Trophoblast cell (in vitro differentiated cells and primary cell): Measurements from ENCODE around the gene ACTR1A.

Experiments used
- DNase-seq, 2 donors: peaks; one replicate each; pipeline ENCODE4 v3.0.0-alpha.2; 2016
- H2AFZ ChIP-seq: 2 replicates; pipeline ENCODE4 v1.6.1; 2013; ENCODE audit warnings: low read length, moderate library complexity, mild to moderate bottlenecking; ENCODE audit not compliant: insufficient read depth, poor library complexity
- H2AK5ac ChIP-seq: 2 replicates; pipeline ENCODE4 v1.6.1; 2013; ENCODE audit warnings: mild to moderate bottlenecking, low read length
- H2BK120ac ChIP-seq: 2 replicates; pipeline ENCODE4 v1.6.1; 2013; ENCODE audit warnings: low read length, mild to moderate bottlenecking, moderate library complexity; ENCODE audit not compliant: insufficient read depth, poor library complexity
- H2BK12ac ChIP-seq: 2 replicates; pipeline ENCODE4 v1.6.1; 2013; ENCODE audit warnings: mild to moderate bottlenecking, low read length, moderate library complexity
- H2BK5ac ChIP-seq: 2 replicates; pipeline ENCODE4 v1.6.1; 2013; ENCODE audit warnings: low read length, low read depth, moderate library complexity, mild to moderate bottlenecking; ENCODE audit not compliant: poor library complexity
- H3K14ac ChIP-seq: 2 replicates; pipeline ENCODE4 v1.6.1; 2013; ENCODE audit warnings: mild to moderate bottlenecking, low read length
- H3K18ac ChIP-seq: 2 replicates; pipeline ENCODE4 v1.6.1; 2013; ENCODE audit warnings: mild to moderate bottlenecking, low read length
- H3K23ac ChIP-seq: 2 replicates; pipeline ENCODE4 v1.6.1; 2013; ENCODE audit warnings: low read length
- H3K27ac ChIP-seq: 2 replicates; pipeline ENCODE4 v1.5.1; 2013; ENCODE audit warnings: low read depth, mild to moderate bottlenecking, inconsistent platforms, low read length, moderate library complexity
- H3K27me3 ChIP-seq: 2 replicates; pipeline ENCODE4 v1.6.1; 2013; ENCODE audit warnings: inconsistent platforms, mild to moderate bottlenecking, low read length, moderate library complexity; ENCODE audit not compliant: insufficient read depth
- H3K36me3 ChIP-seq, 2 experiments: 1 replicate in 1 of 2; 2 replicates in 1 of 2; pipeline ENCODE4 v1.6.1; 2013; ENCODE audit warnings: low read length in 2 of 2, mild to moderate bottlenecking in 2 of 2, moderate library complexity in 1 of 2; ENCODE audit not compliant: insufficient read depth in 2 of 2, control insufficient read depth in 1 of 2
- H3K4ac ChIP-seq: 2 replicates; pipeline ENCODE4 v1.6.1; 2013; ENCODE audit warnings: low read depth, mild to moderate bottlenecking, low read length, moderate library complexity
- H3K4me1 ChIP-seq, 2 experiments: 1 replicate in 1 of 2; 2 replicates in 1 of 2; pipeline ENCODE4 v1.6.1; 2013; ENCODE audit warnings: low read length in 2 of 2, mild to moderate bottlenecking in 2 of 2, moderate library complexity in 1 of 2; ENCODE audit not compliant: insufficient read depth in 2 of 2, control insufficient read depth in 1 of 2
- H3K4me2 ChIP-seq: 2 replicates; pipeline ENCODE4 v1.6.1; 2013; ENCODE audit warnings: inconsistent platforms, mild to moderate bottlenecking, low read length, moderate library complexity
- H3K4me3 ChIP-seq: 2 replicates; pipeline ENCODE4 v1.5.1; 2013; ENCODE audit warnings: mild to moderate bottlenecking, low read depth, low read length, inconsistent platforms
- H3K79me1 ChIP-seq: one replicate; pipeline ENCODE4 v1.6.1; 2013; ENCODE audit warnings: low read length
- H3K79me2 ChIP-seq: 2 replicates; pipeline ENCODE4 v1.6.1; 2013; ENCODE audit warnings: low read length, mild to moderate bottlenecking; ENCODE audit not compliant: control insufficient read depth, insufficient read depth, poor library complexity
- H3K9ac ChIP-seq: 2 replicates; pipeline ENCODE4 v1.6.1; 2013; ENCODE audit warnings: mild to moderate bottlenecking, low read length
- H3K9me3 ChIP-seq: 2 replicates; pipeline ENCODE4 v1.6.1; 2013; ENCODE audit warnings: low read depth, mild to moderate bottlenecking, control low read depth, inconsistent platforms, low read length; ENCODE audit not compliant: insufficient read depth
- H4K12ac ChIP-seq: 2 replicates; pipeline ENCODE4 v1.6.1; 2013; ENCODE audit warnings: low read depth, mild to moderate bottlenecking, low read length, moderate library complexity
- H4K8ac ChIP-seq: 2 replicates; pipeline ENCODE4 v1.6.1; 2013; ENCODE audit warnings: low read depth, mild to moderate bottlenecking, low read length, moderate library complexity
- H4K91ac ChIP-seq: one replicate; pipeline ENCODE4 v1.6.1; 2013; ENCODE audit warnings: low read depth, mild to moderate bottlenecking, low read length, moderate library complexity
- WGBS: extraction: QIAGEN DNeasy Blood & Tissue Kit; methylation state at CpG from one replicate; pipeline ENCODE4 v1.1.7; 2013; ENCODE audit warnings: missing lambda C conversion rate; ENCODE audit not compliant: insufficient read length, insufficient coverage; ENCODE audit errors: extremely low coverage; 5-methylcytosine and 5-hydroxymethylcytosine counted together

Gene ACTR1A

DNA sequence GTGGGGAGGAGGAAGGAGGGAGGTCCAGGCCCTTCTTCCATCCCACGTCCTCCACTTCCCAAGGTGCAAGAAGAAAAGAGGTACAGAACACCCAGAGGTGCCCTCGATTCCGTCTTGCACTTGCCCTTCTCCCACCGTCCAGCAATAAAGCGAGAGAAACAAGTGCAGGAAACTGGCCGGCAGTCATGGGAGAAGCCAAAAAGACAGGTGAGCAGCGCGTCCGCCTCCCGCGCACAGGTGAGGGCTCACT is 52.5 kb downstream of the ACTR1A start:
- Histone ChIP-seq H2AK5ac (peak overlapping the region; percentile 16), H3K9me3 (no peaks in the 10 kb centered on the region), H2AFZ (peak overlapping the region; percentile 61), H3K4me1 (peaks cover 7 to 16% of the 10 kb centered on the region in 2 experiments), H3K23ac (no peak overlapping the region), H4K12ac (peak overlapping the region; percentile 40), H4K91ac (peak overlapping the region; percentile 88), H3K4ac (peak overlapping the region; percentile 9), H3K27ac (peak overlapping the region; percentile 60), H3K36me3 (peaks cover 2 to 3% of the 10 kb centered on the region in 2 experiments), H2BK120ac (peak overlapping the region; percentile 35), H3K4me3 (peak overlapping the region; percentile 79), H3K14ac (peak overlapping the region; percentile 87), H4K8ac (peak overlapping the region; percentile 88), H3K9ac (peak overlapping the region; percentile 91), H2BK12ac (no peak overlapping the region), H3K18ac (peak overlapping the region; percentile 48), H3K27me3 (no peaks in the 10 kb centered on the region), H2BK5ac (peak overlapping the region; percentile 70), H3K79me1 (peaks cover 22% of the 10 kb centered on the region), H3K79me2 (peaks cover 11% of the 10 kb centered on the region), H3K4me2 (peak overlapping the region; percentile 93)
- WGBS, result no CpG with 5 or more reads among the region's 11 CpGs
- DNase-seq, result no peak

DNA sequence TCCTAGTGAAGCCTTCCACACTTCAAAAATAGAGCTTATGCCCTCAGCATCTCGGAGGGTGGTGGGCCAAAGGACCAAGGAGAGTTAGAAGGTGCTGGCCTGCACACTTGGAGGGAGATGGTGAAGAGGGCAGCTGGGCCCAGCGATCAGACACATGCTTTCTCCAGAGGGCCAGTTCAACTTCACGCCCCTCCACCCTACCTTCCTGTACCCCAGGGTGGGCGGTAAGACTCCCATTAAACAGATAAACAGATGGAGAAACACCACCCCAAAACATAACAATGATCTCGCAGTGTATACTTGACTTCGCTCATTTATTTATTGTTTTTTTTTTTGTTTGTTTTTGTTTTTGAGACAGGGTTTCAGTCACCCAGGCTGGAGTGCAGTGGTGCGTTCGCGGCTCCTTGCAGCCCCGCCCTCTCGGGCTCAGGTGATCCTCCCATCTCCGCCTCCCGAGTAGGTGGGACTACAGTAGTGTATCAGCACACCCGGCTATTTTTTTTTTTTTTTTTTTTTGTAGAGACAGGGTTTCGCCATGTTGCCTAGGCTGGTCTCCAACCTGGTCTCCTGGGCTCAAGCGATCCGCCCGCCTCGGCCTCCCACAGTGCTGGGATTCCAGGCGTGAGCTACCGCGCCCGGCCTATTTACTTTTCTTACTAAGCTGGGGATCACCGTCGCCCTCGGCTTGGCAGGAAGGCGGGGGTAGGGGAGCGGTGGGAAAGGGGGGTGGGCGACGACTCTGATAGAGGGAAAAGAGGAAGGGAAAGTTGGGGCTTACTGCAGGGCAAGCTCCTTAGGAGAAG is 53.0 kb downstream of the ACTR1A start:
- Histone ChIP-seq H3K18ac (peak overlapping the region; percentile 48), H4K91ac (peak overlapping the region; percentile 88), H2AK5ac (peak overlapping the region; percentile 67), H3K9me3 (no peaks in the 10 kb centered on the region), H2BK5ac (peak overlapping the region; percentile 71), H3K27ac (peak overlapping the region; percentile 60), H4K12ac (peak overlapping the region; percentile 83), H3K79me1 (peaks cover 22% of the 10 kb centered on the region), H3K4me2 (peak overlapping the region; percentile 93), H3K9ac (peak overlapping the region; percentile 91), H3K4me1 (peaks cover 7 to 16% of the 10 kb centered on the region in 2 experiments), H3K4ac (peak overlapping the region; percentile 13), H4K8ac (peak overlapping the region; percentile 93), H2BK120ac (peak overlapping the region; percentile 56), H3K23ac (no peak overlapping the region), H3K36me3 (peaks cover 2 to 3% of the 10 kb centered on the region in 2 experiments), H3K4me3 (peak overlapping the region; percentile 79), H3K27me3 (no peaks in the 10 kb centered on the region), H2BK12ac (peak overlapping the region; percentile 89), H2AFZ (peak overlapping the region; percentile 72), H3K14ac (peak overlapping the region; percentile 87), H3K79me2 (peaks cover 11% of the 10 kb centered on the region)
- DNase-seq, result peak; percentile 78 to 87
- WGBS, result no CpG with 5 or more reads among the region's 30 CpGs

DNA sequence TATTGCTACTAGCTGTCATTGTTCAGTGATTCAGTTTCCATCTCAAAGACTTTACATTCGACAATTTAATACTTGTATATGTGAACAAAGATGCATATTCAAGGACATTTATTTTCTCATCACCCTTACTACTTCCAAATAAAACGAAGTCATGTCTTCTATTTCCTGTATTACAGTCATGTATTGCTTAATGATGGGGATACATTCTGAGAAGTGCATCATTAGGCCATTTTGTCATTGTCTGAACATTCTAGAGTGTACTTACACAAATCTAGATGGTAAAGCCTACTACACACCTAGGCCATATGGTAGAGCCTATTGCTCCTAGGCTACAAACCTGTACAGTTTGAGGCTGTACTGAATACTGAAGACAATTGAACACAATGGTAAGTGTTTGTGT is 57.7 kb downstream of the ACTR1A start:
- Histone ChIP-seq H3K36me3 (no peaks in the 10 kb centered on the region), H2BK120ac (no peak overlapping the region), H3K4me2 (no peak overlapping the region), H4K12ac (no peak overlapping the region), H3K79me1 (peaks cover 5% of the 10 kb centered on the region), H3K18ac (no peak overlapping the region), H3K4me1 (peaks cover 3% of the 10 kb centered on the region in 2 experiments), H2BK12ac (no peak overlapping the region), H3K79me2 (peaks cover 2% of the 10 kb centered on the region), H4K91ac (no peak overlapping the region), H3K4me3 (no peak overlapping the region), H2BK5ac (no peak overlapping the region), H3K9me3 (no peaks in the 10 kb centered on the region), H3K27me3 (no peaks in the 10 kb centered on the region), H3K23ac (no peak overlapping the region), H2AFZ (no peak overlapping the region), H3K14ac (no peak overlapping the region), H4K8ac (no peak overlapping the region), H3K9ac (no peak overlapping the region), H3K4ac (no peak overlapping the region), H2AK5ac (no peak overlapping the region), H3K27ac (no peak overlapping the region)
- DNase-seq, result no peak
- no CpG with 5 or more reads among the region's 2 CpGs for WGBS

DNA sequence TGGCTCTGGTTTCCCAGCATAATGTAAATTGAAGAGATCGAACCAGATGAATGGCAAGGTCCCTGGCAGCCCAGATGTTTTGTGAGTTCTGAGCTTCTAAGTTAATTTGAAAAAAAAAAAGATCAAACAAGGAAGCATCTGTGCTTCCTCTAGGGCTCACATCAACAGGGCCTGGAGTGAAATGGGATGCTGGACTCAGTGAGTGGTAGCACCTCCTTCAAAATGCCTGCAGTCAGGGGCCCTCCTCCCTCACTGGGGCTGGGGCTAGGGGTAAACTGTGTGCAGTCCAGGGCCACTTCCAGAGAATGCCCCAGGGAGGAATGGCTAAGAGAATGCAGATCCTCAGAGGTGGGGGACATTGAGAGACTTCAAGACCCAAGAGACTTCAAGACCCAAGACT is 64.1 kb downstream of the ACTR1A start:
- Histone ChIP-seq H3K9ac (no peak overlapping the region), H3K79me2 (no peaks in the 10 kb centered on the region), H4K8ac (no peak overlapping the region), H3K18ac (no peak overlapping the region), H3K4me2 (no peak overlapping the region), H3K27ac (no peak overlapping the region), H2BK120ac (no peak overlapping the region), H2AK5ac (no peak overlapping the region), H3K36me3 (no peaks in the 10 kb centered on the region), H3K4ac (no peak overlapping the region), H4K12ac (no peak overlapping the region), H3K27me3 (no peaks in the 10 kb centered on the region), H3K4me3 (no peak overlapping the region), H3K4me1 (peaks cover 7 to 14% of the 10 kb centered on the region in 2 experiments), H4K91ac (no peak overlapping the region), H2BK5ac (no peak overlapping the region), H2BK12ac (no peak overlapping the region), H3K79me1 (no peaks in the 10 kb centered on the region), H2AFZ (no peak overlapping the region), H3K14ac (no peak overlapping the region), H3K9me3 (no peaks in the 10 kb centered on the region), H3K23ac (no peak overlapping the region)
- DNase-seq, result no peak
- no CpG with 5 or more reads among the region's 1 CpG for WGBS
